Lung (tissue), 12 donors: Measurements from ENCODE around the gene PKP1. TPM values are rescaled to one million over a fixed set of nuclear protein-coding genes. Genes with fewer than 3 reads are reported as not detected.
A peak's percentile ranks its signal among the peaks of the same experiment; 100 is the strongest.

Experiments used
- ATAC-seq: fragments of 200-7000 bp; cut with Tn5 transposase; one replicate; pipeline ENCODE4 v1.9.1; 2020; ENCODE audit warnings: moderate number of reproducible peaks; ENCODE audit not compliant: insufficient read depth, low FRiP score
- DNase-seq, 3 donors: peaks; one replicate each; pipeline ENCODE4 v3.0.0-alpha.2; 2013 to 2017
- H3K27ac ChIP-seq, 2 donors: one replicate each; pipeline ENCODE4 v1.5.1; 2013; ENCODE audit warnings: mild to moderate bottlenecking in 2 of 2, moderate library complexity in 2 of 2, control low read depth in 1 of 2, inconsistent platforms in 1 of 2, low read depth in 1 of 2, low read length in 1 of 2
- H3K27me3 ChIP-seq, 3 donors: one replicate each; pipeline ENCODE4 v1.5.1; 2013; ENCODE audit warnings: low read length in 2 of 3; ENCODE audit not compliant: control insufficient read depth in 3 of 3, insufficient read depth in 3 of 3
- H3K36me3 ChIP-seq, 4 donors: one replicate each; pipeline ENCODE4 v1.5.1; 2013; ENCODE audit warnings: low read length in 4 of 4, mild to moderate bottlenecking in 1 of 4, moderate library complexity in 1 of 4; ENCODE audit not compliant: control insufficient read depth in 4 of 4, insufficient read depth in 4 of 4
- H3K4me1 ChIP-seq, 5 donors: one replicate each; pipeline ENCODE4 v1.5.1; 2013; ENCODE audit warnings: low read length in 5 of 5, mild to moderate bottlenecking in 2 of 5, moderate library complexity in 1 of 5; ENCODE audit not compliant: control insufficient read depth in 5 of 5, insufficient read depth in 5 of 5
- H3K4me3 ChIP-seq: one replicate; pipeline ENCODE4 v1.5.1; 2013; ENCODE audit warnings: mild to moderate bottlenecking, control low read depth, moderate library complexity
- H3K9ac ChIP-seq, 2 donors: one replicate each; pipeline ENCODE4 v1.5.1; 2013; ENCODE audit warnings: low read length in 2 of 2, control low read depth in 1 of 2; ENCODE audit not compliant: insufficient read depth in 1 of 2
- H3K9me3 ChIP-seq, 4 donors: one replicate each; pipeline ENCODE4 v1.5.1; 2013; ENCODE audit warnings: low read length in 3 of 4, mild to moderate bottlenecking in 1 of 4, moderate library complexity in 1 of 4; ENCODE audit not compliant: control insufficient read depth in 4 of 4, insufficient read depth in 3 of 4
- CTCF ChIP-seq: IDR thresholded peaks from 2 replicates; pipeline ENCODE4 v1.5.1; 2012; ENCODE audit warnings: mild to moderate bottlenecking; ENCODE audit errors: control extremely low read depth, extremely low read depth
- WGBS, 2 donors: extraction: QIAGEN DNeasy Blood & Tissue Kit; methylation state at CpG; one replicate each; pipeline ENCODE4 v1.1.7; 2013; 5-methylcytosine and 5-hydroxymethylcytosine counted together
- polyA plus RNA-seq, 2 donors: library from polyadenylated mRNA; stranded (reverse); fragments of 200-250 nt; gene quantifications; one replicate each; pipeline ENCODE4 v1.2.1, GENCODE V29; 2013
- total RNA-seq, 2 donors: library from RNA; depleted of rRNA in 1 of 2; stranded (reverse); fragments of >200 nt in 1 of 2; gene quantifications; one replicate each; pipeline ENCODE4 v1.2.1, GENCODE V29; 2014 to 2021
- donor health status: control.
- donor health status: control.
- donor health status: Bipolar disorder and iron deficiency.
- donor health status: healthy.
- donor health status: DM: yes; HTN: yes; CAD: no.

PKP1 gene
- total and polyA plus RNA-seq, 4 donors: 0.88 to 14.2 (median 3.1) TPM

DNA sequence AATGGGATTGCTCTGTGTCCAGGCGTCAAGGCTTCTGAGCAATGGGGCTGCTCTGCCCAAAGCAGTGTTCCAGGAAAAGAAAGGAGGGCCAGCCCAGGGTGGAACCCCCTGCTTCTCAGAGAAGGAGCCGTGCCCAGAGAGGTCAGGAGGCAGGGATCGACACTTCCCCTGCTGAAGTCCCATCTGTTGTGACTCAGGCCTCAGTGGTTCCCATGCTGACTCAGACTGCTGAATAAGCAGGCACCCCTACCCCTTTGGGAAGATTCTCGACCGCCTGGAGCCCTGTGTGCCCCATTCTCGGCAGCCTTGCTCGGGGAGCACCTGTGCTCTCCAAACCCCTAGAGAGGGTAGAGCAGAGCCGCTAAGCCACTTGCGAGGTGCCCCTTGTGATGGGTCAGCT, 23.9 kb downstream of the PKP1 start:
- Histone ChIP-seq H3K4me3 (no peak overlapping the region), H3K36me3 (no peaks in the 10 kb centered on the region), H3K9ac (no peak overlapping the region), H3K9me3 (no peaks in the 10 kb centered on the region), H3K4me1 (peaks cover 0 to 36% (median 17%) of the 10 kb centered on the region in 5 donors), H3K27me3 (no peaks in the 10 kb centered on the region), H3K27ac (no peak overlapping the region)
- 91 to 93% methylated on average over 9 of the region's 9 CpGs for WGBS, 2 donors
- ATAC-seq (no peak), DNase-seq (no peak)
- TF ChIP-seq CTCF: no peak

DNA sequence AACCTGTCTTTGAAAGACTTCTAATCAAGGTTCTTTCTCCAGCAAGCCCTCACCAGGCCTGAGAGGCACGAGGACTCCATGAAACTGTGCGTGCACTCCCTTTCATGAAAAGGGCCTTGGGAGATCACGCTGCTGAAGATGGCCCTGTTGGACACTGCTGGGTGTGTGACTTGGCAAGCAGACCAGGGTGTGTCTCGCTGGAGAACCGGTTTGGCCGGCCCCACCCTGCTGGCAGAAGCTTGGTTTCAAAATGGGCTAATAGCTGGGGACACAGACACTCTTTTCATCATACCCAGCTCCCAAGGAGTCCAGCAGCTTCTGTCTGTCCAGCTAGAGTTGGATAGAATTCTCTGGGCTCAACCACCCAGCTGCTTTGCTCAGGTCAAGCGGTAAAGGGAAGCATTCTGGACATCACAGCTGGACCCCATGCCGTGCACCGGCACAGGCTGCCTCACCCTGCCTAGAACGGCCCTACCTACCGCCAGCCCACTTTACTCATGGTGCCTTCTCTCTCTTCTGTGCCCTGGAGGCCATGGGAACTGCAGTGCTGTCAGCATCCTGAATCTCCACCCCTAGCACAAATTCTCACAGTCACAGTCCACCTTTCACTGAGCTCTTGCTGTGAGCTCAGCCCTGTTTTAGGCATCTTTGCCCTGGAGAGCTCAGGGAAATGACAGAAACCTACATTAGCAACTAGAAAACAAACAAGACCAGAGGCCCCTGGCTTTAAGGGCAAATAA, 24.6 kb downstream of the PKP1 start:
- Histone ChIP-seq H3K9me3 (no peaks in the 10 kb centered on the region), H3K36me3 (no peaks in the 10 kb centered on the region), H3K4me3 (no peak overlapping the region), H3K27me3 (no peaks in the 10 kb centered on the region), H3K4me1 (peaks cover 0 to 37% (median 17%) of the 10 kb centered on the region in 5 donors), H3K9ac (no peak overlapping the region), H3K27ac (peak overlapping the region in 1 of 2 donors; percentile 32)
- DNase-seq (no peak), ATAC-seq (no peak)
- TF ChIP-seq CTCF: no peak
- 72 to 76% methylated on average over 11 of the region's 11 CpGs for WGBS, 2 donors

DNA sequence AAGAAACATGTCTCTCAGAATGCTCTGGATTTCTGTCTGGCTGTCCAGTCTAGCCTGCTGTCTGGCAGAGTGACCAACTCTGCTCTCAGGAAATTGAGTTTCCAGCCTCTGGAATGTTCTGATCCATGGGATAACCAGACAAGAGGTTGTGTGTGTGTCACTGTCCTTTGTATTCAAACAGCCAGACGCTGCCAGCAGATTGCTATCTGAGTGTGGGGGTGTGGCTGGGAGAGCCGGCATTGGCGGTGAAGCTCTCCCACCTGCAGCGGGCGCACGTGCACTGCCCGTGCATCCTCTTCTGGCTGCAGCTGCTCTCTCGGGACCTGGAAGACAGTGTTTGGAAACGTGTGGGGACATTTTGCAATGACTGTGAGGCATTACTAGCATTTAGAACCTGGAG, 26.1 kb downstream of the PKP1 start:
- H3K4me3 ChIP-seq: no peak overlapping the region
- peak; percentile 61 to 78 (median 62) for DNase-seq
- peak overlapping the region; percentile 55 to 65 for H3K27ac ChIP-seq
- TF ChIP-seq CTCF: no peak
- no peaks in the 10 kb centered on the region for H3K9me3 ChIP-seq
- H3K4me1 ChIP-seq: peaks cover 0 to 37% (median 17%) of the 10 kb centered on the region in 5 donors
- ATAC-seq: peak; percentile 31
- H3K27me3 ChIP-seq: no peaks in the 10 kb centered on the region
- no peaks in the 10 kb centered on the region for H3K36me3 ChIP-seq
- H3K9ac ChIP-seq: no peak overlapping the region
- 3% methylated on average over 9 of the region's 9 CpGs for WGBS, 2 donors
